ENCODE results near the gene CMBL. TPM values are rescaled to one million over a fixed set of nuclear protein-coding genes. Genes with fewer than 3 reads are reported as not detected.

Gene CMBL
- total and polyA plus RNA-seq, 2 of the 13 experiments (the other 11 are each of a cell fraction or from before 2014, with no cell fraction given), result 11.5 to 17.0 TPM

DNA sequence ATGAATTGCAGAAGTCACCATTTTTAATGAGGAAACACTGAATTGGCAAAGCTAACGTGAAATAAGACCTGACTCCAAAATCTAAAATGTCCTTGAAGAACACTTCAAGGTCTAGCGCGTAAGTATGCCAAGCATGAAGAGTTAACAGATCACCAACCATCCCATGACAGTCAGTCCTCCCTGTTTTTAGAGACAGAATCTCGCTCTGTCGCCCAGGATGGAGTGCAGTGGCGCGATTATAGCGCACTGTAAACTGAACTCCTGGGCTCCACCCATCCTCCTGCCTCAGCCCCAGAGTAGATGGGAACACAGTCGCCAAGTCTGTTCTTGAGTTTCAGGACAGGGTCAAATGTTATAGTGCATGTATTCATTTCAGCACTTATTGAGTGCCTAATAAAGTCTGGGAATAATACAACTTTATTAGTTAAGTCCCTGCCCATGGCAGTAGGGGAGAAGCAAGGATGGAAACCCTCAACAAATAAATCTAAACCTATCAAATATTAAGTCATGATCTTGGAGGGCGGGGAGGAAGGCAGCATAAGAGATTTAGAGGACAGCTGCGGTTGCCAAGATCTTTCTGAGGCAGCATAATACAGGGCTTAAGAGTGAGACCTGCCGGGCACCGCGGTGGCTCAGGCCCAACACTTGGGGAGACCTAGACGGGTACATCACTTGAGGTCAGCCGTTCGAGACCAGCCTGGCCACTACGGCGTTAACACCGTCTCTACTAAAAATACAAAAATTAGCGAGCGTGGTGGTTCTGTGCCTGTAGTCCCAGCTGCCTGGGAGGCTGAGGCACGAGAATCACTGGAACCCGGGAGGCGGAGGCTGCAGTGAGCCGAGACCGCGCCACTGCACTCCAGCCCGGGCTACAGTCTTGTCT, 59.1 kb downstream of the CMBL start:
- POLR2A ChIA-PET, result interaction anchor here (1.6 kb wide), 1 partner anchor 10 kb away, joined by 5 read pairs; no protein-coding TSS in a partner anchor
- 52% methylated on average over 28 of the region's 29 CpGs for WGBS (ENCODE audit: low lambda C conversion rate)
- TF ChIP-seq, protein P1, sequence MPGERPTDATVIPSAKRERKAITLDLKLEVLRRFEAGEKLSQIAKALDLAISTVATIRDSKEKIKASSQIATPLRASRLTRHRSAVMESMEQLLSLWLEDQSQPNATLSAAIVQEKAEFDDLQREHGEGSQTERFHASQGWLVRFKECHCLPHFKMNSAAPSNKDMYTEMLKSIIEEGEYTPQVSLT (CRISPR knock-in tag; IDR thresholded peaks at IDR 0.05; ENCODE audit: borderline replicate concordance, low read depth), result no peak
- TF ChIP-seq, protein P2, sequence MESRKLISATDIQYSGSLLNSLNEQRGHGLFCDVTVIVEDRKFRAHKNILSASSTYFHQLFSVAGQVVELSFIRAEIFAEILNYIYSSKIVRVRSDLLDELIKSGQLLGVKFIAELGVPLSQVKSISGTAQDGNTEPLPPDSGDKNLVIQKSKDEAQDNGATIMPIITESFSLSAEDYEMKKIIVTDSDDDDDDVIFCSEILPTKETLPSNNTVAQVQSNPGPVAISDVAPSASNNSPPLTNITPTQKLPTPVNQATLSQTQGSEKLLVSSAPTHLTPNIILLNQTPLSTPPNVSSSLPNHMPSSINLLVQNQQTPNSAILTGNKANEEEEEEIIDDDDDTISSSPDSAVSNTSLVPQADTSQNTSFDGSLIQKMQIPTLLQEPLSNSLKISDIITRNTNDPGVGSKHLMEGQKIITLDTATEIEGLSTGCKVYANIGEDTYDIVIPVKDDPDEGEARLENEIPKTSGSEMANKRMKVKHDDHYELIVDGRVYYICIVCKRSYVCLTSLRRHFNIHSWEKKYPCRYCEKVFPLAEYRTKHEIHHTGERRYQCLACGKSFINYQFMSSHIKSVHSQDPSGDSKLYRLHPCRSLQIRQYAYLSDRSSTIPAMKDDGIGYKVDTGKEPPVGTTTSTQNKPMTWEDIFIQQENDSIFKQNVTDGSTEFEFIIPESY (CRISPR knock-in tag; IDR thresholded peaks at IDR 0.05), result peak; percentile 69
- TF ChIP-seq TOPORS (CRISPR knock-in tag; IDR thresholded peaks at IDR 0.05) (no peak), HIVEP1 (CRISPR knock-in tag; IDR thresholded peaks at IDR 0.05) (no peak), ZMYM3 (CRISPR knock-in tag; IDR thresholded peaks at IDR 0.05) (0 out of 2 replicates have a peak, but pooled peaks have one; percentile 32), SP1 (IDR thresholded peaks at IDR 0.05) (no peak), SP1 (CRISPR knock-in tag; IDR thresholded peaks at IDR 0.05) (no peak), HHEX (CRISPR knock-in tag; IDR thresholded peaks at IDR 0.05) (no peak), ZNF543 (CRISPR knock-in tag; IDR thresholded peaks at IDR 0.05) (peak; percentile 58; the same call in 1 of the 2 replicates), ATRX (CRISPR knock-in tag; IDR thresholded peaks at IDR 0.05; ENCODE audit: borderline replicate concordance) (no peak), ZNF225 (CRISPR knock-in tag; IDR thresholded peaks at IDR 0.05) (0 out of 2 replicates have a peak, but pooled peaks have one; percentile 0), ETV5 (CRISPR knock-in tag; IDR thresholded peaks at IDR 0.05; ENCODE audit: borderline replicate concordance) (no peak)
- TF ChIP-seq, protein P3, sequence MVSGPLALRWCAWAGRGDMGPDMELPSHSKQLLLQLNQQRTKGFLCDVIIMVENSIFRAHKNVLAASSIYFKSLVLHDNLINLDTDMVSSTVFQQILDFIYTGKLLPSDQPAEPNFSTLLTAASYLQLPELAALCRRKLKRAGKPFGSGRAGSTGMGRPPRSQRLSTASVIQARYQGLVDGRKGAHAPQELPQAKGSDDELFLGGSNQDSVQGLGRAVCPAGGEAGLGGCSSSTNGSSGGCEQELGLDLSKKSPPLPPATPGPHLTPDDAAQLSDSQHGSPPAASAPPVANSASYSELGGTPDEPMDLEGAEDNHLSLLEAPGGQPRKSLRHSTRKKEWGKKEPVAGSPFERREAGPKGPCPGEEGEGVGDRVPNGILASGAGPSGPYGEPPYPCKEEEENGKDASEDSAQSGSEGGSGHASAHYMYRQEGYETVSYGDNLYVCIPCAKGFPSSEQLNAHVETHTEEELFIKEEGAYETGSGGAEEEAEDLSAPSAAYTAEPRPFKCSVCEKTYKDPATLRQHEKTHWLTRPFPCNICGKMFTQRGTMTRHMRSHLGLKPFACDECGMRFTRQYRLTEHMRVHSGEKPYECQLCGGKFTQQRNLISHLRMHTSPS (CRISPR knock-in tag; IDR thresholded peaks at IDR 0.05; ENCODE audit: low read depth), result no peak
- TF ChIP-seq, protein P4, sequence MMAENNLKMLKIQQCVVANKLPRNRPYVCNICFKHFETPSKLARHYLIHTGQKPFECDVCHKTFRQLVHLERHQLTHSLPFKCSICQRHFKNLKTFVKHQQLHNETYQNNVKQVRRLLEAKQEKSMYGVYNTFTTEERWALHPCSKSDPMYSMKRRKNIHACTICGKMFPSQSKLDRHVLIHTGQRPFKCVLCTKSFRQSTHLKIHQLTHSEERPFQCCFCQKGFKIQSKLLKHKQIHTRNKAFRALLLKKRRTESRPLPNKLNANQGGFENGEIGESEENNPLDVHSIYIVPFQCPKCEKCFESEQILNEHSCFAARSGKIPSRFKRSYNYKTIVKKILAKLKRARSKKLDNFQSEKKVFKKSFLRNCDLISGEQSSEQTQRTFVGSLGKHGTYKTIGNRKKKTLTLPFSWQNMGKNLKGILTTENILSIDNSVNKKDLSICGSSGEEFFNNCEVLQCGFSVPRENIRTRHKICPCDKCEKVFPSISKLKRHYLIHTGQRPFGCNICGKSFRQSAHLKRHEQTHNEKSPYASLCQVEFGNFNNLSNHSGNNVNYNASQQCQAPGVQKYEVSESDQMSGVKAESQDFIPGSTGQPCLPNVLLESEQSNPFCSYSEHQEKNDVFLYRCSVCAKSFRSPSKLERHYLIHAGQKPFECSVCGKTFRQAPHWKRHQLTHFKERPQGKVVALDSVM (CRISPR knock-in tag; IDR thresholded peaks at IDR 0.05), result peak; percentile 94
- TF ChIP-seq, protein P5, sequence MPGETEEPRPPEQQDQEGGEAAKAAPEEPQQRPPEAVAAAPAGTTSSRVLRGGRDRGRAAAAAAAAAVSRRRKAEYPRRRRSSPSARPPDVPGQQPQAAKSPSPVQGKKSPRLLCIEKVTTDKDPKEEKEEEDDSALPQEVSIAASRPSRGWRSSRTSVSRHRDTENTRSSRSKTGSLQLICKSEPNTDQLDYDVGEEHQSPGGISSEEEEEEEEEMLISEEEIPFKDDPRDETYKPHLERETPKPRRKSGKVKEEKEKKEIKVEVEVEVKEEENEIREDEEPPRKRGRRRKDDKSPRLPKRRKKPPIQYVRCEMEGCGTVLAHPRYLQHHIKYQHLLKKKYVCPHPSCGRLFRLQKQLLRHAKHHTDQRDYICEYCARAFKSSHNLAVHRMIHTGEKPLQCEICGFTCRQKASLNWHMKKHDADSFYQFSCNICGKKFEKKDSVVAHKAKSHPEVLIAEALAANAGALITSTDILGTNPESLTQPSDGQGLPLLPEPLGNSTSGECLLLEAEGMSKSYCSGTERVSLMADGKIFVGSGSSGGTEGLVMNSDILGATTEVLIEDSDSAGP (CRISPR knock-in tag; IDR thresholded peaks at IDR 0.05; ENCODE audit: borderline replicate concordance), result 0 out of 2 replicates have a peak, but pooled peaks have one; percentile 38

More for the DNA sequence above, 59.1 kb downstream of the CMBL start:
- in situ Hi-C loops (cut with HindIII; ENCODE audit: extremely low pct_ligation_motif_present, low pct_unique_long_range_greater_than_20kb), result no loop called here
- peaks cover 0 to 3% of the 10 kb centered on the region in 2 experiments; a peak in 1 of 5 replicates for H3K27me3 ChIP-seq (ENCODE audit: control insufficient read depth in 1 of 2, insufficient read depth in 2 of 2, low read length in 2 of 2)
- no peak for DNase-seq (ENCODE audit: low spot score)
- H3K4me2 ChIP-seq (ENCODE audit: low read depth, low read length), result peak overlapping the region; percentile 89
- peak overlapping the region; percentile 80 to 90 (median 85) for H3K4me3 ChIP-seq (replicated peaks in 1 of 3; ENCODE audit: insufficient read depth in 1 of 3, low read depth in 2 of 3, low read length in 3 of 3)
- peaks cover 52% of the 10 kb centered on the region for H3K4me1 ChIP-seq (ENCODE audit: insufficient read depth, low read length)
- peaks cover 0 to 3% of the 10 kb centered on the region in 2 experiments; a peak in 2 of 5 replicates for H3K36me3 ChIP-seq (replicated peaks in 1 of 2; ENCODE audit: control insufficient read depth in 1 of 2, insufficient read depth in 2 of 2, low read length in 2 of 2)
- H2AFZ ChIP-seq (ENCODE audit: low read length), result no peak overlapping the region
- peak overlapping the region; percentile 98 for H3K9ac ChIP-seq (ENCODE audit: insufficient read depth, low read depth, low read length)
- H3K9me3 ChIP-seq (ENCODE audit: low read length), result no peaks in the 10 kb centered on the region
- H4K20me1 ChIP-seq (ENCODE audit: insufficient read depth, low read length), result peaks cover 19% of the 10 kb centered on the region
- no TSS peak for BruUV-seq (replicated peaks)
- H3K27ac ChIP-seq (ENCODE audit: extremely low read length, insufficient read depth, low read length), result peak overlapping the region; percentile 98
- CTCF ChIA-PET (ENCODE audit: low intra/inter-chr PET ratio, low total read pairs), result no interaction called here
- ATAC-seq, result peak; percentile 12
- no peak for FAIRE-seq
- intact Hi-C loops (cut with micrococcal nuclease; ENCODE audit: unreplicated experiment), result no loop called here
- peaks cover 45% of the 10 kb centered on the region for H3K79me2 ChIP-seq (ENCODE audit: insufficient read depth, low read length)

Data from HepG2 (cell line).